HepG2 (cell line): ENCODE data around the gene ILDR2. TPM values are rescaled to one million over a fixed set of nuclear protein-coding genes. Genes with fewer than 3 reads are reported as not detected.

Experiments
- ATAC-seq: fragments of 200-7000 bp; cut with Tn5 transposase; 3 replicates; pipeline ENCODE4 v1.9.1; 2020; ENCODE audit warnings: mild to moderate bottlenecking, moderate library complexity
- BruUV-seq: library from RNA; stranded (reverse); fragments of 400-500 nt; replicated peaks from 2 replicates; lab custom pipeline; 2021; lab: Mats Ljungman, UMichigan
- CTCF ChIA-PET: fragments of 300-600 bp; formaldehyde crosslinking; extraction: SDS; loops from one replicate; lab custom pipeline; 2021; ENCODE audit warnings: low total read pairs, inconsistent platforms, low intra/inter-chr PET ratio; lab: Yijun Ruan, JAX
- POLR2A ChIA-PET: fragments of 350-600 bp; sonication (Branson Sonifier 250); formaldehyde crosslinking; loops from one replicate; lab custom pipeline; 2020; ENCODE audit warnings: antibody characterized with exemption, inconsistent platforms; lab: Yijun Ruan, JAX
- DNase-seq: peaks from one replicate; pipeline ENCODE4 v3.0.0-alpha.2; 2015; ENCODE audit warnings: low spot score
- FAIRE-seq: peaks from 3 replicates; lab custom pipeline; 2011; peaks lifted over from hg19 to GRCh38; lab: Jason Lieb, UNC
- H2AFZ ChIP-seq: one replicate; pipeline ENCODE4 v1.6.1; 2011; ENCODE audit warnings: low read length, inconsistent platforms
- H3K27ac ChIP-seq: fragments of 300-600 bp; 3 replicates; pipeline ENCODE4 v1.8.0; 2011; ENCODE audit warnings: mixed run types, mild to moderate bottlenecking, mixed read lengths, low read length, inconsistent platforms; ENCODE audit not compliant: insufficient read depth; ENCODE audit errors: extremely low read length
- H3K27me3 ChIP-seq, 2 experiments: fragments of 200-600 bp in 1 of 2; 2 replicates in 1 of 2; 3 replicates in 1 of 2; pipeline versions ENCODE4 v1.6.0 to v1.8.0; 2011; ENCODE audit warnings: low read length in 2 of 2, mild to moderate bottlenecking in 2 of 2, moderate library complexity in 2 of 2, inconsistent platforms in 1 of 2; ENCODE audit not compliant: insufficient read depth in 2 of 2, control insufficient read depth in 1 of 2
- H3K36me3 ChIP-seq, 2 experiments: fragments of 200-600 bp in 1 of 2; replicated peaks in 1 of 2; 2 replicates in 1 of 2; 3 replicates in 1 of 2; pipeline versions ENCODE4 v1.5.1 to v1.8.0; 2011; ENCODE audit warnings: low read length in 2 of 2, inconsistent platforms in 1 of 2; ENCODE audit not compliant: insufficient read depth in 2 of 2, control insufficient read depth in 1 of 2
- H3K4me1 ChIP-seq: 2 replicates; pipeline ENCODE4 v1.5.1; 2012; ENCODE audit warnings: low read length, inconsistent platforms; ENCODE audit not compliant: insufficient read depth
- H3K4me2 ChIP-seq: 2 replicates; pipeline ENCODE4 v1.6.0; 2011; ENCODE audit warnings: low read depth, low read length, inconsistent platforms
- H3K4me3 ChIP-seq, 3 experiments: fragments of 200-600 bp in 1 of 3; sonication (generic), shearing (Covaris generic) in 1 of 3; replicated peaks in 1 of 3; 2 replicates each; pipeline ENCODE4 v1.5.1; 2011 to 2016; ENCODE audit warnings: low read length in 3 of 3, inconsistent platforms in 2 of 3, low read depth in 2 of 3, mild to moderate bottlenecking in 2 of 3, control low read depth in 1 of 3, mixed read lengths in 1 of 3; ENCODE audit not compliant: insufficient read depth in 1 of 3
- H3K79me2 ChIP-seq: one replicate; pipeline ENCODE4 v1.6.1; 2011; ENCODE audit warnings: low read length, inconsistent platforms; ENCODE audit not compliant: insufficient read depth
- H3K9ac ChIP-seq: 2 replicates; pipeline ENCODE4 v1.6.0; 2011; ENCODE audit warnings: mild to moderate bottlenecking, low read depth, low read length, inconsistent platforms; ENCODE audit not compliant: insufficient read depth
- H3K9me3 ChIP-seq: 2 replicates; pipeline ENCODE4 v1.5.1; 2012; ENCODE audit warnings: mild to moderate bottlenecking, low read length
- H4K20me1 ChIP-seq: 2 replicates; pipeline ENCODE4 v1.6.0; 2011; ENCODE audit warnings: inconsistent platforms, mild to moderate bottlenecking, low read length, moderate library complexity; ENCODE audit not compliant: insufficient read depth
- KDM6A ChIP-seq: IDR thresholded peaks from 2 replicates; pipeline ENCODE4 v1.6.1; 2016; ENCODE audit warnings: low read depth
- PTBP1 ChIP-seq: fragments of 200-400 bp; formaldehyde crosslinking; IDR thresholded peaks from 2 replicates; pipeline ENCODE4 v1.6.1; 2018; ENCODE audit warnings: low read length, low read depth; ENCODE audit not compliant: poor library complexity, severe bottlenecking
- REXO4 ChIP-seq: sonication (generic); formaldehyde crosslinking; IDR thresholded peaks from 2 replicates; pipeline ENCODE4 v1.8.0; 2022; ENCODE audit warnings: missing genetic modification reagents, mild to moderate bottlenecking, borderline replicate concordance
- RFXAP ChIP-seq: sonication (generic); formaldehyde crosslinking; IDR thresholded peaks from 2 replicates; pipeline ENCODE4 v1.4.0; 2020; ENCODE audit warnings: missing genetic modification reagents, borderline replicate concordance
- SNAPC5 ChIP-seq: sonication (generic); formaldehyde crosslinking; IDR thresholded peaks from 2 replicates; pipeline ENCODE4 v1.8.1; 2023; ENCODE audit warnings: mild to moderate bottlenecking, missing genetic modification reagents, borderline replicate concordance
- TCF12 ChIP-seq, 2 experiments: fragments of 450-650 bp in 1 of 2; sonication (generic) in 1 of 2; formaldehyde crosslinking in 1 of 2; IDR thresholded peaks; 2 replicates each; pipeline versions ENCODE4 v1.6.1 to v1.8.0; 2017 to 2022; ENCODE audit warnings: antibody characterized with exemption in 1 of 2, mild to moderate bottlenecking in 1 of 2, missing genetic modification reagents in 1 of 2, moderate library complexity in 1 of 2
- U2AF1 ChIP-seq: fragments of 200-400 bp; formaldehyde crosslinking; optimal IDR thresholded peaks from 2 replicates; pipeline ENCODE3; 2017; ENCODE audit warnings: mild to moderate bottlenecking, low read depth, low read length
- ZNF207 ChIP-seq: fragments of 450-650 bp; IDR thresholded peaks from 2 replicates; pipeline ENCODE4 v1.6.1; 2016; ENCODE audit warnings: antibody characterized with exemption, borderline replicate concordance
- ZNF432 ChIP-seq: sonication (generic); formaldehyde crosslinking; IDR thresholded peaks from 2 replicates; pipeline ENCODE4 v1.5.0; 2020; ENCODE audit warnings: missing genetic modification reagents, mild to moderate bottlenecking, borderline replicate concordance
- ZNF670 ChIP-seq: sonication (generic); formaldehyde crosslinking; IDR thresholded peaks from 2 replicates; pipeline ENCODE4 v1.8.0; 2022; ENCODE audit warnings: mild to moderate bottlenecking, missing genetic modification reagents, borderline replicate concordance
- ZNF839 ChIP-seq: sonication (generic); formaldehyde crosslinking; IDR thresholded peaks from 2 replicates; pipeline ENCODE4 v1.4.0; 2020; ENCODE audit warnings: missing genetic modification reagents, mild to moderate bottlenecking, borderline replicate concordance
- WGBS: methylation state at CpG from one replicate; pipeline ENCODE4 v1.1.6; 2017; ENCODE audit warnings: low lambda C conversion rate; 5-methylcytosine and 5-hydroxymethylcytosine counted together
- in situ Hi-C: cut with HindIII; loops from 2 replicates; pipeline ENCODE4 v1.10.0; 2017; ENCODE audit warnings: low pct_unique_long_range_greater_than_20kb; ENCODE audit not compliant: extremely low pct_ligation_motif_present
- intact Hi-C: fragments of 100-400 bp; cut with micrococcal nuclease; formaldehyde crosslinking; loops from one replicate; pipeline ENCODE4 v1.10.0; 2022; ENCODE audit not compliant: unreplicated experiment
- polyA plus RNA-seq, 8 experiments: library from polyadenylated mRNA; depleted of rRNA in 3 of 8; stranded (reverse) in 7 of 8; unstranded in 1 of 8; fragments of >200 nt; fragmentation: Illumina TruSeq in 4 of 8; extraction: Trizol in 4 of 8; gene quantifications; 2 replicates each; pipeline versions ENCODE4 v1.2.1 to v1.2.3, GENCODE V29; 2011 to 2016; ENCODE audit warnings: low read depth in 4 of 8, missing spikeins in 1 of 8, mixed read lengths in 1 of 8; ENCODE audit not compliant: insufficient read depth in 1 of 8
- total RNA-seq, 5 experiments: library from RNA; depleted of rRNA; stranded (reverse); fragments of >200 nt; fragmentation: Illumina TruSeq; extraction: Trizol; gene quantifications; 2 replicates each; pipeline ENCODE4 v1.2.3, GENCODE V29; 2016; ENCODE audit warnings: low read depth in 1 of 5
- TF ChIP-seq, protein P1 (sequence below): sonication (generic); formaldehyde crosslinking; IDR thresholded peaks from 2 replicates; pipeline ENCODE4 v1.5.1; 2020; ENCODE audit warnings: mild to moderate bottlenecking, missing genetic modification reagents, moderate library complexity
- TF ChIP-seq, protein P2 (sequence below): sonication (generic); formaldehyde crosslinking; IDR thresholded peaks from 2 replicates; pipeline ENCODE4 v1.8.0; 2022; ENCODE audit warnings: mild to moderate bottlenecking, missing genetic modification reagents, moderate library complexity

ILDR2 gene
- total and polyA plus RNA-seq, 2 of the 13 experiments (the other 11 are each of a cell fraction or from before 2014, with no cell fraction given) = 0.04 TPM; not detected in 1

DNA sequence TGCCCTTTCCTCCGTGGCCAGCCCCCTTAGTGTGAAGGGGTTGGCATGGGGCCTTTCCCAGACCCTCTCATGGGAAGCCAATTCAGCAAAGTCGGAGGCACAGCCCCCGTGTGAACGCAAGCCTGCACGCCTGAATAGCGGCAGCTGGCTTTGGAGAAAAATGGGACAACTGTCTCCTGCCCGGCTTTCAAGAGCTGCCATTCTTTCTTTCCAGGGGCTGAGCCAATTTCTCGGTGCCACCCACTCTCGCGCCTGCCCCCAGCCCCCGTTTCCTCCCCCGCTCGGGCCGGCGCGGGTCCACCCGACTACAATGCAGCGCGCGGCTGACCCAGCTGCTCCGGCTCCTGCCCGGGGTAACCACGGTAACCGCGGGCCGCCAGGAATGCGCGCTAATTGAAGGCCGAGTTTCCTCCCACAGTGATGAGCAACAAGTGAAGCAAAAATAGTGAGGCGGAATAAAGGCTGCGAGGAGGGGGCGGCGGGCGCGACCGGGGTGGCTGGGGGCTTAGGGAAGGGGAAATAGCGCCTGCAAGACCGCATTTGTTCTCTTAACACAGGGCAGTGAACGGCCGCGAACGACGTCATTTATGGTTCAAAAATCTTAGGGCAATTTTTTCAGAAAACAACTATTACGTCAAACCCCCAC lies 27.8 kb downstream of the ILDR2 start:
- BruUV-seq = no TSS peak
- H3K27ac ChIP-seq = no peak overlapping the region
- no peaks in the 10 kb centered on the region for H3K4me1 ChIP-seq
- intact Hi-C loops = no loop called here
- H3K4me3 ChIP-seq = no peak overlapping the region
- CTCF ChIA-PET = no interaction called here
- in situ Hi-C loops = no loop called here
- H3K79me2 ChIP-seq = no peaks in the 10 kb centered on the region
- H3K9ac ChIP-seq = no peak overlapping the region
- H3K4me2 ChIP-seq = no peak overlapping the region
- no peak for TF ChIP-seq ZNF839 (CRISPR knock-in tag)
- TF ChIP-seq RFXAP (CRISPR knock-in tag) = no peak
- TF ChIP-seq KDM6A (CRISPR knock-in tag) = no peak
- TF ChIP-seq ZNF207 = no peak
- no peak for TF ChIP-seq ZNF670 (CRISPR knock-in tag)
- TF ChIP-seq REXO4 = no peak
- TF ChIP-seq, protein P1, sequence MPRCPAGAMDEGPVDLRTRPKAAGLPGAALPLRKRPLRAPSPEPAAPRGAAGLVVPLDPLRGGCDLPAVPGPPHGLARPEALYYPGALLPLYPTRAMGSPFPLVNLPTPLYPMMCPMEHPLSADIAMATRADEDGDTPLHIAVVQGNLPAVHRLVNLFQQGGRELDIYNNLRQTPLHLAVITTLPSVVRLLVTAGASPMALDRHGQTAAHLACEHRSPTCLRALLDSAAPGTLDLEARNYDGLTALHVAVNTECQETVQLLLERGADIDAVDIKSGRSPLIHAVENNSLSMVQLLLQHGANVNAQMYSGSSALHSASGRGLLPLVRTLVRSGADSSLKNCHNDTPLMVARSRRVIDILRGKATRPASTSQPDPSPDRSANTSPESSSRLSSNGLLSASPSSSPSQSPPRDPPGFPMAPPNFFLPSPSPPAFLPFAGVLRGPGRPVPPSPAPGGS (CRISPR knock-in tag) = no peak
- TF ChIP-seq SNAPC5 (CRISPR knock-in tag) = no peak
- TF ChIP-seq ZNF432 (CRISPR knock-in tag) = no peak
- TF ChIP-seq, protein P2, sequence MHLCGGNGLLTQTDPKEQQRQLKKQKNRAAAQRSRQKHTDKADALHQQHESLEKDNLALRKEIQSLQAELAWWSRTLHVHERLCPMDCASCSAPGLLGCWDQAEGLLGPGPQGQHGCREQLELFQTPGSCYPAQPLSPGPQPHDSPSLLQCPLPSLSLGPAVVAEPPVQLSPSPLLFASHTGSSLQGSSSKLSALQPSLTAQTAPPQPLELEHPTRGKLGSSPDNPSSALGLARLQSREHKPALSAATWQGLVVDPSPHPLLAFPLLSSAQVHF (CRISPR knock-in tag) = no peak
- no peak for TF ChIP-seq U2AF1
- no peak for TF ChIP-seq PTBP1
- no peak for TF ChIP-seq TCF12 (IDR thresholded peaks at IDR 0.05)
- TF ChIP-seq TCF12 (CRISPR knock-in tag; IDR thresholded peaks at IDR 0.05) = no peak
- POLR2A ChIA-PET = no interaction called here
- ATAC-seq (no peak), FAIRE-seq (no peak), DNase-seq (no peak)
- H3K9me3 ChIP-seq = no peaks in the 10 kb centered on the region
- H3K36me3 ChIP-seq = no peaks in the 10 kb centered on the region
- H2AFZ ChIP-seq = no peak overlapping the region
- peaks cover 0 to 31% of the 10 kb centered on the region in 2 experiments; a peak in 3 of 5 replicates for H3K27me3 ChIP-seq
- no peaks in the 10 kb centered on the region for H4K20me1 ChIP-seq
- 31% methylated on average over 44 of the region's 44 CpGs for WGBS
